Right lobe of liver (tissue), 4 donors: ENCODE results near the gene TECPR2.
"Not testable (repeated sequence)": the region's sequence is repeated elsewhere in the genome, so short reads cannot be mapped to it uniquely, and the experiment has no call there.

Source experiments
- POLR2A ChIP-seq: fragments of 450-650 bp; IDR thresholded peaks from one replicate; pipeline ENCODE4 v1.6.1; 2017; ENCODE audit warnings: antibody characterized with exemption, mild to moderate bottlenecking
- TF ChIP-seq, protein P1 (sequence below), 4 donors: fragments of 200-600 bp in 3 of 4; fragments of 450-650 bp in 1 of 4; IDR thresholded peaks; one replicate each; pipeline versions ENCODE4 v1.5.1 to v1.8.0; 2016 to 2022; ENCODE audit warnings: antibody characterized with exemption in 4 of 4, mild to moderate bottlenecking in 2 of 4
- donor health status: DM: no; HTN: no; CAD: no.
- donor health status: DM: no; HTN: no; CAD: no.
- donor health status: DM: no; HTN: yes; CAD: no.

DNA sequence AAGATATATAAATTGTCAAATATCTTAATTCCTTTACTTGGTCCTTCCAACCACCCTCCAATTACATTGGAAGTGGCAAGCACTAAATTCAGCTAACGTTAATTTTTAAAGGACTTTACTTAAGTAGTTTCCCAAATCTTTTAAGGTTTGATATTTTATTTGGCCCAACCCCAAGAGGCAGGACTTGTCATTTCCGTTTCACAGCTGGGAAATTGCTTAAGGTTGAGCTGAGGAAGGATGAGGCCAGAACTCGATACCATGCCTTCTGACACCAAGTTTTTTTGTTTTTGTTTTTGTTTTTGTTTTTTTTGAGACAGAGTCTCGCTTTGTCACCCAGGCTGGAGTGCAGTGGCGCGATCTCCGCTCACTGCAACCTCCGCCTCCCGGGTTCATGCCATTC lies 11.1 kb upstream of the TECPR2 start:
- TF ChIP-seq, protein P1, sequence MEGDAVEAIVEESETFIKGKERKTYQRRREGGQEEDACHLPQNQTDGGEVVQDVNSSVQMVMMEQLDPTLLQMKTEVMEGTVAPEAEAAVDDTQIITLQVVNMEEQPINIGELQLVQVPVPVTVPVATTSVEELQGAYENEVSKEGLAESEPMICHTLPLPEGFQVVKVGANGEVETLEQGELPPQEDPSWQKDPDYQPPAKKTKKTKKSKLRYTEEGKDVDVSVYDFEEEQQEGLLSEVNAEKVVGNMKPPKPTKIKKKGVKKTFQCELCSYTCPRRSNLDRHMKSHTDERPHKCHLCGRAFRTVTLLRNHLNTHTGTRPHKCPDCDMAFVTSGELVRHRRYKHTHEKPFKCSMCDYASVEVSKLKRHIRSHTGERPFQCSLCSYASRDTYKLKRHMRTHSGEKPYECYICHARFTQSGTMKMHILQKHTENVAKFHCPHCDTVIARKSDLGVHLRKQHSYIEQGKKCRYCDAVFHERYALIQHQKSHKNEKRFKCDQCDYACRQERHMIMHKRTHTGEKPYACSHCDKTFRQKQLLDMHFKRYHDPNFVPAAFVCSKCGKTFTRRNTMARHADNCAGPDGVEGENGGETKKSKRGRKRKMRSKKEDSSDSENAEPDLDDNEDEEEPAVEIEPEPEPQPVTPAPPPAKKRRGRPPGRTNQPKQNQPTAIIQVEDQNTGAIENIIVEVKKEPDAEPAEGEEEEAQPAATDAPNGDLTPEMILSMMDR (IDR thresholded peaks at IDR 0.05), result not testable (repeated sequence)
- not testable (repeated sequence) for TF ChIP-seq POLR2A
